ENCODE data around the gene ATP5MG. TPM values are rescaled to one million over a fixed set of nuclear protein-coding genes. Genes with fewer than 3 reads are reported as not detected.

ATP5MG gene
- total RNA-seq, 2 experiments from 2014 or later, result 275 to 298 TPM

- no peak overlapping the region for H3K4me3 Mint-ChIP-seq
- ChIA-PET CTCF (interaction anchor here (1.1 to 2.3 kb wide), 2 partner anchors 37 to 45 kb away, joined by 3 to 7 read pairs; no protein-coding TSS in a partner anchor), POLR2A (interaction anchor here (1.1 to 1.2 kb wide), 2 partner anchors 17 to 652 kb away, joined by 3 to 7 read pairs; a partner anchor contains a TSS)
- no peak for DNase-seq
- no peak for ATAC-seq
- no peaks in the 10 kb centered on the region for H3K9me3 Mint-ChIP-seq (ENCODE audit: insufficient read depth)
- H3K4me1 Mint-ChIP-seq (ENCODE audit: low read depth), result peaks cover 84% of the 10 kb centered on the region
- H3K27ac Mint-ChIP-seq, result no peak overlapping the region
- peaks cover 53% of the 10 kb centered on the region for H3K36me3 Mint-ChIP-seq (ENCODE audit: low read depth)
- H3K27me3 Mint-ChIP-seq (ENCODE audit: low read depth), result no peaks in the 10 kb centered on the region
Measured at GRCh38 chr11:118442908-118443589, 41.6 kb downstream of the ATP5MG start.

- DNase-seq, result no peak
- no peaks in the 10 kb centered on the region for H3K27me3 Mint-ChIP-seq (ENCODE audit: low read depth)
Measured at GRCh38 chr11:118443590-118444218, 42.3 kb downstream of the ATP5MG start.

GRCh38 chr11:118447423-118447822 lies 46.0 kb downstream of the ATP5MG start:
- ChIA-PET CTCF (interaction anchor here (1.0 to 1.7 kb wide), 6 partner anchors 8 to 152 kb away, joined by 3 to 11 read pairs (median 5); partner anchors contain the start of gene KMT2A), POLR2A (interaction anchor here (0.6 to 1.7 kb wide), 4 partner anchors 9 to 465 kb away, joined by 3 to 15 read pairs (median 4); partner anchors contain the start of gene KMT2A)
- no peak for DNase-seq
- Mint-ChIP-seq H3K27ac (peak overlapping the region; percentile 19), H3K27me3 (ENCODE audit: low read depth) (no peaks in the 10 kb centered on the region), H3K4me3 (no peak overlapping the region), H3K36me3 (ENCODE audit: low read depth) (peaks cover 48% of the 10 kb centered on the region), H3K4me1 (ENCODE audit: low read depth) (peaks cover 67% of the 10 kb centered on the region), H3K9me3 (ENCODE audit: insufficient read depth) (no peaks in the 10 kb centered on the region)
- ATAC-seq, result no peak

More at GRCh38 chr11:118443590-118444218, 42.3 kb downstream of the ATP5MG start:
- H3K9me3 Mint-ChIP-seq (ENCODE audit: insufficient read depth), result no peaks in the 10 kb centered on the region
- POLR2A ChIA-PET, result interaction anchor here (1.1 kb wide), 1 partner anchor 17 kb away, joined by 3 read pairs; no protein-coding TSS in a partner anchor
- H3K4me3 Mint-ChIP-seq, result no peak overlapping the region
- CTCF ChIA-PET, result interaction anchor here (0.9 to 2.8 kb wide), 7 partner anchors 9 to 148 kb away, joined by 3 to 9 read pairs (median 4); no protein-coding TSS in a partner anchor
- ATAC-seq, result no peak
- H3K4me1 Mint-ChIP-seq (ENCODE audit: low read depth), result peaks cover 89% of the 10 kb centered on the region
- H3K27ac Mint-ChIP-seq, result no peak overlapping the region
- peaks cover 57% of the 10 kb centered on the region for H3K36me3 Mint-ChIP-seq (ENCODE audit: low read depth)

GRCh38 chr11:118448294-118448693 lies 46.9 kb downstream of the ATP5MG start:
- Mint-ChIP-seq H3K27ac (peak overlapping the region; percentile 33), H3K27me3 (ENCODE audit: low read depth) (no peaks in the 10 kb centered on the region), H3K4me1 (ENCODE audit: low read depth) (peaks cover 59% of the 10 kb centered on the region), H3K4me3 (peak overlapping the region; percentile 20), H3K36me3 (ENCODE audit: low read depth) (peaks cover 54% of the 10 kb centered on the region), H3K9me3 (ENCODE audit: insufficient read depth) (no peaks in the 10 kb centered on the region)
- peak; percentile 28 for DNase-seq
- CTCF ChIA-PET, result interaction anchor here (0.7 to 1.7 kb wide), 8 partner anchors 9 to 276 kb away, joined by 3 to 11 read pairs (median 4); partner anchors contain the start of gene KMT2A
- POLR2A ChIA-PET, result interaction anchor here (1.0 to 1.7 kb wide), 4 partner anchors 10 to 14 kb away, joined by 3 to 15 read pairs (median 4); partner anchors contain the start of gene KMT2A
- peak; percentile 91 for ATAC-seq

- Mint-ChIP-seq H3K27ac (no peak overlapping the region), H3K27me3 (ENCODE audit: low read depth) (no peaks in the 10 kb centered on the region), H3K9me3 (ENCODE audit: insufficient read depth) (no peaks in the 10 kb centered on the region), H3K4me3 (no peak overlapping the region), H3K4me1 (ENCODE audit: low read depth) (peaks cover 52% of the 10 kb centered on the region), H3K36me3 (ENCODE audit: low read depth) (peaks cover 60% of the 10 kb centered on the region)
- CTCF ChIA-PET, result no interaction called here
- POLR2A ChIA-PET, result interaction anchor here (1.1 kb wide), 1 partner anchor 14 kb away, joined by 3 read pairs; no protein-coding TSS in a partner anchor
- DNase-seq (no peak), ATAC-seq (no peak)
Measured at GRCh38 chr11:118449316-118449918, 48.0 kb downstream of the ATP5MG start.

- Mint-ChIP-seq H3K36me3 (ENCODE audit: low read depth) (peaks cover 58% of the 10 kb centered on the region), H3K27ac (no peak overlapping the region), H3K9me3 (ENCODE audit: insufficient read depth) (no peaks in the 10 kb centered on the region), H3K4me3 (no peak overlapping the region), H3K27me3 (ENCODE audit: low read depth) (no peaks in the 10 kb centered on the region), H3K4me1 (ENCODE audit: low read depth) (peaks cover 46% of the 10 kb centered on the region)
- ATAC-seq (no peak), DNase-seq (no peak)
- ChIA-PET CTCF (no interaction called here), POLR2A (interaction anchor here (1.1 kb wide), 1 partner anchor 15 kb away, joined by 3 read pairs; no protein-coding TSS in a partner anchor)
Measured at GRCh38 chr11:118450451-118450850, 49.0 kb downstream of the ATP5MG start.

Other genes starting within 250 kb of the ATP5MG start
- gene SCN4B, start 248.8 kb upstream of the ATP5MG start, total RNA-seq, result under 1 TPM; 0.05 TPM
- not detected for gene SCN2B, start 225.0 kb upstream of the ATP5MG start, total RNA-seq
- gene JAML, start 176.6 kb upstream of the ATP5MG start, total RNA-seq, result 100 to 1,000 TPM; 140 to 144 TPM
- 10 to 100 TPM; 19.6 to 20.0 TPM for gene MPZL3, start 149.2 kb upstream of the ATP5MG start, total RNA-seq
- 10 to 100 TPM; 11.7 to 12.2 TPM for gene MPZL2, start 137.3 kb upstream of the ATP5MG start, total RNA-seq
- gene CD3E, start 96.9 kb upstream of the ATP5MG start, total RNA-seq, result 100 to 1,000 TPM; 515 to 530 TPM
- gene CD3D, start 58.9 kb upstream of the ATP5MG start, total RNA-seq, result 100 to 1,000 TPM; 541 to 588 TPM
- gene CD3G, start 57.3 kb upstream of the ATP5MG start, total RNA-seq, result 100 to 1,000 TPM; 227 to 232 TPM
- gene UBE4A, start 42.0 kb upstream of the ATP5MG start, total RNA-seq, result 10 to 100 TPM; 38.5 to 39.8 TPM
- gene KMT2A, start 34.9 kb downstream of the ATP5MG start, total RNA-seq, result 10 to 100 TPM; 83.1 to 86.7 TPM
- under 1 TPM; 0.37 to 0.99 TPM for gene TTC36, start 125.9 kb downstream of the ATP5MG start, total RNA-seq
- 1 to 10 TPM; 6.1 to 8.9 TPM for gene TMEM25, start 129.6 kb downstream of the ATP5MG start, total RNA-seq
- 10 to 100 TPM; 12.0 to 12.3 TPM for gene IFT46, start 164.3 kb downstream of the ATP5MG start, total RNA-seq
- gene ARCN1, start 170.8 kb downstream of the ATP5MG start, total RNA-seq, result 100 to 1,000 TPM; 106 to 109 TPM
- under 1 TPM; 0.63 to 0.76 TPM for gene PHLDB1, start 206.0 kb downstream of the ATP5MG start, total RNA-seq